ENCODE measurements around the gene CRLF1. TPM values are rescaled to one million over a fixed set of nuclear protein-coding genes. Genes with fewer than 3 reads are reported as not detected.

Gene CRLF1
- total and polyA plus RNA-seq, 10 of the 15 experiments (the other 5 are each of a cell fraction or from before 2014, with no cell fraction given) = 0.10 to 1.2 (median 0.49) TPM; not detected in 4

DNA sequence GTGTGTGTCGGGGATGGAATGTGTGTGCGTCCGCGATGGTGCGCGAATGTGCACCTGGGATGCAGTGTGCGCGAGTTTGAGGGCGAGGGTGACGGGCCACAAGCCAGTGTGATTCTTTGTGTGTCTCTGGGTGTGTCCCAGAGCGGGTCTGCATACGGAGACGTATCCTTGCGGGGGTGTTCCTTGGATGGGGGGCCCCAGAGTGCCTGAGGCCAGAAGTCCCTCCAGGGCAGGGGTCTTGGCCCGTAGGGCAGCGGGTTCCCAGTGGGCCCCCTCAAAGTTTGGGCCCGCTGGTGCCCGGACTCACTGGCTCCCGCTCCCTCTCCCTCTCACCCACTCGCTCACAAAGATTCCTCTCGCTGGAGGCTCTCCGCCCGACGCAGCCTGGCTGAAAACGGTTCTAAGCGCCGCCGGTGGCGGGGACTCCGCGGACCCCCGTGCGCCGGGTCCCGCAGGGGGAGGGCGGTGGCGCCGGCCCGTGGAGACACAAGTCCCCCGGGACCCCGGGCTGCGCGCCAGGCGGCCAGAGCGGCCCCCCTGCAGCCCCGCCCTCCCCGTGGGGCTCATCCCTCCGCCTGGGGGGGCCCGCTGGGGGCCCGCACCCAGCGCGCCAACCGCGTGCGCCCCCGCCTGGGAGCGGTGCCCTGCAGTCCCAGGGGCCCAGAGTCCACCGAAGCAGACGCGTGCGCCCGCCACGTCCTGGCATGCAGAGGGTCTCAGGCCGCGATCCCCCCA is 886 bp downstream of the CRLF1 start:
- ATAC-seq (no peak), DNase-seq (ENCODE audit: low read depth, low spot score) (no peak), FAIRE-seq (no peak)
- TF ChIP-seq HDAC6 (IDR thresholded peaks at IDR 0.05; ENCODE audit: unreplicated experiment) = peak; percentile 28
- TF ChIP-seq, protein P1, sequence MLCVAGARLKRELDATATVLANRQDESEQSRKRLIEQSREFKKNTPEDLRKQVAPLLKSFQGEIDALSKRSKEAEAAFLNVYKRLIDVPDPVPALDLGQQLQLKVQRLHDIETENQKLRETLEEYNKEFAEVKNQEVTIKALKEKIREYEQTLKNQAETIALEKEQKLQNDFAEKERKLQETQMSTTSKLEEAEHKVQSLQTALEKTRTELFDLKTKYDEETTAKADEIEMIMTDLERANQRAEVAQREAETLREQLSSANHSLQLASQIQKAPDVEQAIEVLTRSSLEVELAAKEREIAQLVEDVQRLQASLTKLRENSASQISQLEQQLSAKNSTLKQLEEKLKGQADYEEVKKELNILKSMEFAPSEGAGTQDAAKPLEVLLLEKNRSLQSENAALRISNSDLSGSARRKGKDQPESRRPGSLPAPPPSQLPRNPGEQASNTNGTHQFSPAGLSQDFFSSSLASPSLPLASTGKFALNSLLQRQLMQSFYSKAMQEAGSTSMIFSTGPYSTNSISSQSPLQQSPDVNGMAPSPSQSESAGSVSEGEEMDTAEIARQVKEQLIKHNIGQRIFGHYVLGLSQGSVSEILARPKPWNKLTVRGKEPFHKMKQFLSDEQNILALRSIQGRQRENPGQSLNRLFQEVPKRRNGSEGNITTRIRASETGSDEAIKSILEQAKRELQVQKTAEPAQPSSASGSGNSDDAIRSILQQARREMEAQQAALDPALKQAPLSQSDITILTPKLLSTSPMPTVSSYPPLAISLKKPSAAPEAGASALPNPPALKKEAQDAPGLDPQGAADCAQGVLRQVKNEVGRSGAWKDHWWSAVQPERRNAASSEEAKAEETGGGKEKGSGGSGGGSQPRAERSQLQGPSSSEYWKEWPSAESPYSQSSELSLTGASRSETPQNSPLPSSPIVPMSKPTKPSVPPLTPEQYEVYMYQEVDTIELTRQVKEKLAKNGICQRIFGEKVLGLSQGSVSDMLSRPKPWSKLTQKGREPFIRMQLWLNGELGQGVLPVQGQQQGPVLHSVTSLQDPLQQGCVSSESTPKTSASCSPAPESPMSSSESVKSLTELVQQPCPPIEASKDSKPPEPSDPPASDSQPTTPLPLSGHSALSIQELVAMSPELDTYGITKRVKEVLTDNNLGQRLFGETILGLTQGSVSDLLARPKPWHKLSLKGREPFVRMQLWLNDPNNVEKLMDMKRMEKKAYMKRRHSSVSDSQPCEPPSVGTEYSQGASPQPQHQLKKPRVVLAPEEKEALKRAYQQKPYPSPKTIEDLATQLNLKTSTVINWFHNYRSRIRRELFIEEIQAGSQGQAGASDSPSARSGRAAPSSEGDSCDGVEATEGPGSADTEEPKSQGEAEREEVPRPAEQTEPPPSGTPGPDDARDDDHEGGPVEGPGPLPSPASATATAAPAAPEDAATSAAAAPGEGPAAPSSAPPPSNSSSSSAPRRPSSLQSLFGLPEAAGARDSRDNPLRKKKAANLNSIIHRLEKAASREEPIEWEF (IDR thresholded peaks at IDR 0.05; ENCODE audit: insufficient replicate concordance, low read depth, low read length) = no peak
- in situ Hi-C loops (cut with MboI) = no loop called here
- H4K20me1 ChIP-seq (ENCODE audit: control insufficient read depth, insufficient read depth) = no peaks in the 10 kb centered on the region; the same call in none of the 2 replicates
- H3K27ac ChIP-seq (ENCODE audit: control insufficient read depth, insufficient read depth) = no peak overlapping the region
- H3K4me2 ChIP-seq (ENCODE audit: control insufficient read depth, insufficient read depth) = no peak overlapping the region
- H3K9me3 ChIP-seq (replicated peaks; ENCODE audit: control insufficient read depth, insufficient read depth, low read length) = no peaks in the 10 kb centered on the region
- RAD21 ChIA-PET (ENCODE audit: unreplicated experiment) = no interaction called here
- no TSS peak for BruUV-seq (replicated peaks)
- POLR2A ChIA-PET = no interaction called here
- SMC1A ChIA-PET (ENCODE audit: uncharacterized antibody, unreplicated experiment) = no interaction called here
- CTCF ChIA-PET = no interaction called here
- no peak overlapping the region for H2AFZ ChIP-seq (ENCODE audit: control insufficient read depth, low read depth, low read length)
- WGBS (ENCODE audit: insufficient coverage, insufficient replicate concordance, low lambda C conversion rate, missing lambda C conversion rate) = 12% methylated on average over 33 of the region's 65 CpGs
- peaks cover 22 to 24% of the 10 kb centered on the region in 2 experiments for H3K27me3 ChIP-seq (replicated peaks in 1 of 2; ENCODE audit: control insufficient read depth in 2 of 2, insufficient read depth in 2 of 2, low read length in 1 of 2)
- intact Hi-C loops (cut with micrococcal nuclease; ENCODE audit: unreplicated experiment) = no loop called here
- no peak overlapping the region for H3K9ac ChIP-seq (ENCODE audit: control insufficient read depth, insufficient read depth, low read length)
- H3K4me1 ChIP-seq (ENCODE audit: control insufficient read depth, insufficient read depth, low read length) = no peaks in the 10 kb centered on the region
- H3K79me2 ChIP-seq (ENCODE audit: control insufficient read depth, insufficient read depth, low read length) = no peaks in the 10 kb centered on the region
- H3K36me3 ChIP-seq (ENCODE audit: control insufficient read depth in 2 of 2, insufficient read depth in 2 of 2, low read length in 1 of 2) = no peaks in the 10 kb centered on the region
- H3K4me3 ChIP-seq = no peak overlapping the region
